H1 (cell line): ENCODE data around the gene TAS2R39. TPM values are rescaled to one million over a fixed set of nuclear protein-coding genes. Genes with fewer than 3 reads are reported as not detected.
A peak's percentile ranks its signal among the peaks of the same experiment; 100 is the strongest.

Source experiments
- CTCF ChIA-PET: fragments of 300-600 bp; sonication (Branson Sonifier 250); formaldehyde crosslinking; loops from one replicate; lab custom pipeline; 2021; ENCODE audit not compliant: partially characterized antibody; lab: Charles Lee
- POLR2A ChIA-PET: fragments of 300-600 bp; sonication (Branson Sonifier 250); formaldehyde crosslinking; loops from one replicate; lab custom pipeline; 2021; ENCODE audit warnings: inconsistent platforms; ENCODE audit not compliant: partially characterized antibody; lab: Charles Lee
- DNase-seq, 2 experiments: peaks; one replicate each; pipeline versions ENCODE4 v3.0.0 to v3.0.0-alpha.2; 2010 to 2022; ENCODE audit warnings: low spot score in 2 of 2, low read depth in 1 of 2, mixed read lengths in 1 of 2
- FAIRE-seq: peaks from 2 replicates; lab custom pipeline; 2011; peaks lifted over from hg19 to GRCh38; lab: Jason Lieb, UNC
- H2AFZ ChIP-seq: 2 replicates; pipeline ENCODE4 v1.8.1; 2012; ENCODE audit warnings: low read length, inconsistent platforms
- H2AK5ac ChIP-seq: 2 replicates; pipeline ENCODE4 v1.6.1; 2013; ENCODE audit warnings: low read depth, low read length
- H2BK120ac ChIP-seq: replicated peaks from 2 replicates; pipeline ENCODE3; 2013; ENCODE audit warnings: low read depth, low read length, inconsistent platforms
- H2BK12ac ChIP-seq: 2 replicates; pipeline ENCODE4 v1.6.1; 2013; ENCODE audit warnings: low read depth, low read length
- H2BK15ac ChIP-seq: 2 replicates; pipeline ENCODE4 v1.6.1; 2013; ENCODE audit warnings: low read length
- H2BK20ac ChIP-seq: 2 replicates; pipeline ENCODE4 v1.6.1; 2013; ENCODE audit warnings: low read length
- H2BK5ac ChIP-seq: 2 replicates; pipeline ENCODE4 v1.6.1; 2013; ENCODE audit warnings: low read depth, low read length
- H3K14ac ChIP-seq: 2 replicates; pipeline ENCODE4 v1.6.1; 2013; ENCODE audit warnings: inconsistent platforms; ENCODE audit not compliant: insufficient read length
- H3K18ac ChIP-seq: 2 replicates; pipeline ENCODE4 v1.6.1; 2013; ENCODE audit warnings: low read length; ENCODE audit errors: extremely low read depth
- H3K23ac ChIP-seq: 2 replicates; pipeline ENCODE4 v1.6.1; 2013; ENCODE audit warnings: inconsistent platforms; ENCODE audit not compliant: insufficient read length
- H3K23me2 ChIP-seq: 2 replicates; pipeline ENCODE4 v1.6.1; 2013; ENCODE audit warnings: low read depth, low read length
- H3K27ac ChIP-seq: 2 replicates; pipeline ENCODE4 v1.6.1; 2011; ENCODE audit warnings: low read depth, low read length, inconsistent platforms
- H3K27me3 ChIP-seq, 4 experiments: replicated peaks in 1 of 4; 1 replicate in 1 of 4; 2 replicates in 3 of 4; pipeline versions ENCODE4 v1.6.1 to v1.8.1; 2011 to 2013; ENCODE audit warnings: low read length in 3 of 4, mild to moderate bottlenecking in 3 of 4, inconsistent platforms in 2 of 4, mixed read lengths in 2 of 4, moderate library complexity in 1 of 4; ENCODE audit not compliant: control insufficient read depth in 3 of 4, insufficient read depth in 3 of 4; ENCODE audit errors: extremely low read depth in 1 of 4
- H3K36me3 ChIP-seq, 4 experiments: 2 replicates each; pipeline versions ENCODE4 v1.6.1 to v1.8.1; 2011 to 2013; ENCODE audit warnings: mild to moderate bottlenecking in 4 of 4, low read length in 3 of 4, moderate library complexity in 2 of 4, control low read depth in 1 of 4, inconsistent platforms in 1 of 4; ENCODE audit not compliant: insufficient read depth in 4 of 4, control insufficient read depth in 2 of 4
- H3K4ac ChIP-seq: replicated peaks from 2 replicates; pipeline ENCODE3; 2013; ENCODE audit warnings: low read length, low read depth, mixed read lengths, inconsistent platforms; ENCODE audit not compliant: insufficient read length
- H3K4me1 ChIP-seq, 4 experiments: replicated peaks in 1 of 4; 1 replicate in 1 of 4; 2 replicates in 3 of 4; pipeline versions ENCODE4 v1.6.1 to v1.8.1; 2011 to 2013; ENCODE audit warnings: low read length in 3 of 4, inconsistent platforms in 2 of 4, mixed read lengths in 1 of 4; ENCODE audit not compliant: insufficient read depth in 4 of 4, control insufficient read depth in 3 of 4
- H3K4me2 ChIP-seq, 2 experiments: 2 replicates each; pipeline versions ENCODE4 v1.6.1 to v1.8.1; 2011 to 2013; ENCODE audit warnings: low read depth in 2 of 2, low read length in 2 of 2, control low read depth in 1 of 2, inconsistent platforms in 1 of 2, mild to moderate bottlenecking in 1 of 2; ENCODE audit not compliant: insufficient read depth in 1 of 2
- H3K4me3 ChIP-seq, 4 experiments: fragments of 200-600, 300-600 bp in 1 of 4; sonication (generic), shearing (Covaris generic), sonication (Bioruptor Twin) in 1 of 4; 2 replicates each; pipeline versions ENCODE4 v1.5.1 to v1.8.1; 2011 to 2016; ENCODE audit warnings: low read length in 4 of 4, low read depth in 3 of 4, control low read depth in 2 of 4, inconsistent platforms in 2 of 4, mild to moderate bottlenecking in 2 of 4, mixed read lengths in 1 of 4, moderate library complexity in 1 of 4; ENCODE audit not compliant: insufficient read depth in 2 of 4; ENCODE audit errors: extremely low read depth in 1 of 4
- H3K56ac ChIP-seq: replicated peaks from 2 replicates; pipeline ENCODE3; 2013; ENCODE audit warnings: low read depth, mild to moderate bottlenecking, mixed read lengths, low read length, inconsistent platforms; ENCODE audit not compliant: insufficient read length
- H3K79me1 ChIP-seq: 2 replicates; pipeline ENCODE4 v1.6.1; 2013; ENCODE audit warnings: low read depth, low read length, control low read depth
- H3K79me2 ChIP-seq, 2 experiments: 2 replicates each; pipeline versions ENCODE4 v1.6.1 to v1.8.1; 2012 to 2013; ENCODE audit warnings: low read length in 2 of 2, mild to moderate bottlenecking in 2 of 2, inconsistent platforms in 1 of 2; ENCODE audit not compliant: insufficient read depth in 2 of 2, control insufficient read depth in 1 of 2
- H3K9ac ChIP-seq, 4 experiments: replicated peaks in 1 of 4; 1 replicate in 1 of 4; 2 replicates in 3 of 4; pipeline versions ENCODE4 v1.6.1 to v1.8.1; 2011 to 2013; ENCODE audit warnings: low read depth in 3 of 4, low read length in 3 of 4, control low read depth in 2 of 4, mild to moderate bottlenecking in 2 of 4, moderate library complexity in 2 of 4, inconsistent platforms in 1 of 4; ENCODE audit errors: extremely low read depth in 1 of 4
- H3K9me3 ChIP-seq, 2 experiments: 2 replicates each; pipeline versions ENCODE4 v1.6.1 to v1.8.1; 2012 to 2013; ENCODE audit warnings: mild to moderate bottlenecking in 2 of 2, moderate library complexity in 2 of 2, control low read depth in 1 of 2, inconsistent platforms in 1 of 2, low read depth in 1 of 2, low read length in 1 of 2, mixed read lengths in 1 of 2; ENCODE audit not compliant: insufficient read depth in 2 of 2
- H4K20me1 ChIP-seq, 2 experiments: replicated peaks in 1 of 2; 2 replicates each; pipeline versions ENCODE3 to v1.8.1; 2011 to 2013; ENCODE audit warnings: inconsistent platforms in 2 of 2, low read length in 2 of 2, mild to moderate bottlenecking in 1 of 2; ENCODE audit not compliant: insufficient read depth in 2 of 2, control insufficient read depth in 1 of 2
- H4K5ac ChIP-seq: 2 replicates; pipeline ENCODE4 v1.6.1; 2013; ENCODE audit warnings: low read length, low read depth, mixed read lengths, inconsistent platforms; ENCODE audit not compliant: insufficient read length
- H4K8ac ChIP-seq: 2 replicates; pipeline ENCODE4 v1.8.0; 2013; ENCODE audit warnings: mild to moderate bottlenecking, moderate library complexity, low read length, inconsistent platforms; ENCODE audit not compliant: insufficient read depth; ENCODE audit errors: extremely low read depth
- H4K91ac ChIP-seq: replicated peaks from 2 replicates; pipeline ENCODE3; 2013; ENCODE audit warnings: low read length, mixed read lengths, inconsistent platforms; ENCODE audit not compliant: insufficient read length
- PHF8 ChIP-seq: fragments of 200-600 bp; sonication (generic); conservative IDR thresholded peaks from 2 replicates; pipeline ENCODE4 v1.7.1; 2012; ENCODE audit warnings: low read depth, mild to moderate bottlenecking, inconsistent platforms, low read length, moderate library complexity
- RAD21 ChIP-seq, 2 experiments: IDR thresholded peaks in 1 of 2; conservative IDR thresholded peaks in 1 of 2; 2 replicates each; pipeline ENCODE4 v1.6.1; 2011; ENCODE audit warnings: low read depth in 2 of 2, low read length in 2 of 2, improper control_type of control experiment in 1 of 2, inconsistent platforms in 1 of 2, mild to moderate bottlenecking in 1 of 2, moderate library complexity in 1 of 2
- WGBS, 2 experiments: shearing (Covaris generic) in 1 of 2; methylation state at CpG; one replicate each; pipeline versions ENCODE4 v1.1.6 to v1.1.7; 2013 to 2015; ENCODE audit warnings: low lambda C conversion rate in 2 of 2, mixed read lengths in 2 of 2, inconsistent platforms in 1 of 2, low coverage in 1 of 2, missing lambda C conversion rate in 1 of 2; ENCODE audit not compliant: insufficient replicate concordance in 2 of 2, insufficient coverage in 1 of 2, insufficient read length in 1 of 2; ENCODE audit errors: extremely low coverage in 1 of 2, missing lambda C conversion rate in 1 of 2; 5-methylcytosine and 5-hydroxymethylcytosine counted together
- polyA plus RNA-seq, 7 experiments: library from polyadenylated mRNA; depleted of rRNA in 3 of 7; stranded (reverse) in 5 of 7; unstranded in 2 of 7; fragments of >200 nt in 5 of 7; fragments of 200-250 nt in 2 of 7; gene quantifications; 1 replicate in 5 of 7; 2 replicates in 1 of 7; 4 replicates in 1 of 7; pipeline versions ENCODE4 v1.2.1 to v1.2.3, GENCODE V29; 2011 to 2013; ENCODE audit warnings: missing spikeins in 2 of 7, mixed read lengths in 2 of 7
- total RNA-seq: library from RNA; stranded (reverse); fragmentation: NEBNext Ultra II Directional; extraction: Animal tissue kit (Norgen Biotek cat#: 25700); gene quantifications from 2 replicates; pipeline ENCODE4 v1.2.1, GENCODE V29; 2021
- TF ChIP-seq, protein P1 (sequence below), 3 experiments: IDR thresholded peaks; 1 replicate in 2 of 3; 2 replicates in 1 of 3; pipeline versions ENCODE4 v1.5.1 to v1.6.1; 2011; ENCODE audit warnings: low read length in 3 of 3, mild to moderate bottlenecking in 3 of 3, inconsistent platforms in 2 of 3, low read depth in 1 of 3, moderate library complexity in 1 of 3; ENCODE audit not compliant: insufficient read depth in 1 of 3; ENCODE audit errors: control extremely low read depth in 1 of 3

TAS2R39 gene
- total and polyA plus RNA-seq, 2 of the 8 experiments (the other 6 are each of a cell fraction or from before 2014, with no cell fraction given) = not detected

DNA sequence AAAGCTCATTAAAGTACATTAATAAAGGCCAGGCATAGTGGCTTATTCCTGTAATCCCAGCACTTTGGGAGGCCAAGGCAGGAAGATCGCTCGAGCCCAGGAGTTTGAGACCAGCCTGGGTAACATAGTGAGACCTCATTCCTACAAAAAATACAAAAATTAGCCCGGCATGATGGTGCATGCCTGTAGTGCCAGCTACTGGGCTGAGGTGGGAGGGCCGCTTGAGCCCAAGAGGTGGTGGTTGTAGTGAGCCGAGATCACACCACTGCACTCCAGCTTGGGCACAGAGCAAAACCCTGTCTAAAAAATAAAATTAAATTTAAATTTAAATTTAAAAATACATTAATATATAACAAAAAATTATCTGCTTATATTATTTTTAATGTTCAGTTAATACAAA lies 7.1 kb upstream of the TAS2R39 start:
- no peak overlapping the region for H2BK15ac ChIP-seq
- H3K36me3 ChIP-seq = no peaks in the 10 kb centered on the region
- no peaks in the 10 kb centered on the region for H3K4me1 ChIP-seq
- POLR2A ChIA-PET = no interaction called here
- no peak overlapping the region for H4K5ac ChIP-seq
- DNase-seq (no peak), FAIRE-seq (no peak)
- H3K18ac ChIP-seq = no peak overlapping the region
- no peak overlapping the region for H3K56ac ChIP-seq
- TF ChIP-seq PHF8 (no peak), RAD21 (IDR thresholded peaks at IDR 0.05 in 1 of 2, conservative IDR thresholded peaks at IDR 0.05 in 1 of 2; ENCODE audit: low read depth in 2 of 2, low read length in 2 of 2) (peak; percentile 67 to 69)
- TF ChIP-seq, protein P1, sequence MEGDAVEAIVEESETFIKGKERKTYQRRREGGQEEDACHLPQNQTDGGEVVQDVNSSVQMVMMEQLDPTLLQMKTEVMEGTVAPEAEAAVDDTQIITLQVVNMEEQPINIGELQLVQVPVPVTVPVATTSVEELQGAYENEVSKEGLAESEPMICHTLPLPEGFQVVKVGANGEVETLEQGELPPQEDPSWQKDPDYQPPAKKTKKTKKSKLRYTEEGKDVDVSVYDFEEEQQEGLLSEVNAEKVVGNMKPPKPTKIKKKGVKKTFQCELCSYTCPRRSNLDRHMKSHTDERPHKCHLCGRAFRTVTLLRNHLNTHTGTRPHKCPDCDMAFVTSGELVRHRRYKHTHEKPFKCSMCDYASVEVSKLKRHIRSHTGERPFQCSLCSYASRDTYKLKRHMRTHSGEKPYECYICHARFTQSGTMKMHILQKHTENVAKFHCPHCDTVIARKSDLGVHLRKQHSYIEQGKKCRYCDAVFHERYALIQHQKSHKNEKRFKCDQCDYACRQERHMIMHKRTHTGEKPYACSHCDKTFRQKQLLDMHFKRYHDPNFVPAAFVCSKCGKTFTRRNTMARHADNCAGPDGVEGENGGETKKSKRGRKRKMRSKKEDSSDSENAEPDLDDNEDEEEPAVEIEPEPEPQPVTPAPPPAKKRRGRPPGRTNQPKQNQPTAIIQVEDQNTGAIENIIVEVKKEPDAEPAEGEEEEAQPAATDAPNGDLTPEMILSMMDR (IDR thresholded peaks at IDR 0.05; ENCODE audit: control extremely low read depth in 1 of 3, insufficient read depth in 1 of 3, low read depth in 1 of 3, low read length in 3 of 3) = peak; percentile 40 to 65 (median 55)
- H2BK20ac ChIP-seq = no peak overlapping the region
- H3K27me3 ChIP-seq = no peaks in the 10 kb centered on the region
- no peak overlapping the region for H3K4me3 ChIP-seq
- H3K4ac ChIP-seq = no peak overlapping the region
- no peak overlapping the region for H3K14ac ChIP-seq
- no peaks in the 10 kb centered on the region for H4K20me1 ChIP-seq
- no peak overlapping the region for H4K91ac ChIP-seq
- H2BK120ac ChIP-seq = no peak overlapping the region
- no peaks in the 10 kb centered on the region; the same call in 1 of the 2 replicates for H3K23me2 ChIP-seq
- no peak overlapping the region for H3K23ac ChIP-seq
- no peak overlapping the region for H4K8ac ChIP-seq
- H3K9ac ChIP-seq = no peak overlapping the region
- no peaks in the 10 kb centered on the region for H3K9me3 ChIP-seq
- H2BK5ac ChIP-seq = no peak overlapping the region
- CTCF ChIA-PET = interaction anchor here (0.8 to 2.9 kb wide), 6 partner anchors 39 to 173 kb away, joined by 3 to 17 read pairs (median 4); no protein-coding TSS in a partner anchor
- WGBS, 2 experiments = 80% methylated on average over 5 of the region's 5 CpGs; no CpG with 5 or more reads in 1 of the 2 experiments
- no peak overlapping the region for H3K27ac ChIP-seq
- no peak overlapping the region for H3K4me2 ChIP-seq
- H2AFZ ChIP-seq = no peak overlapping the region
- no peak overlapping the region for H2BK12ac ChIP-seq
- no peaks in the 10 kb centered on the region for H3K79me1 ChIP-seq
- H3K79me2 ChIP-seq = no peaks in the 10 kb centered on the region
- no peak overlapping the region for H2AK5ac ChIP-seq
